ENCODE results near the gene BORCS5.
"Not testable (repeated sequence)": the region's sequence is repeated elsewhere in the genome, so short reads cannot be mapped to it uniquely, and the experiment has no call there.

BORCS5 gene

GRCh38 chr12:12334367-12335040, 22.4 kb upstream of the BORCS5 start:
- H3K27me3 ChIP-seq (ENCODE audit: control insufficient read depth, insufficient read depth, low read length) = no peaks in the 10 kb centered on the region
- no peak overlapping the region for H3K9ac ChIP-seq (ENCODE audit: low read depth, low read length)
- H3K9me3 ChIP-seq (ENCODE audit: control insufficient read depth, insufficient read depth, low read length) = no peaks in the 10 kb centered on the region

GRCh38 chr12:12336049-12336411, 20.8 kb upstream of the BORCS5 start:
- Histone ChIP-seq H3K27me3 (ENCODE audit: control insufficient read depth, insufficient read depth, low read length) (no peaks in the 10 kb centered on the region), H3K9me3 (ENCODE audit: control insufficient read depth, insufficient read depth, low read length) (no peaks in the 10 kb centered on the region), H3K36me3 (ENCODE audit: control insufficient read depth, insufficient read depth, low read length) (no peaks in the 10 kb centered on the region), H3K4me1 (ENCODE audit: control insufficient read depth, insufficient read depth, low read length) (peaks cover 7% of the 10 kb centered on the region), H3K4me3 (ENCODE audit: low read depth, low read length) (no peak overlapping the region), H3K9ac (ENCODE audit: low read depth, low read length) (no peak overlapping the region)

More at GRCh38 chr12:12334367-12335040, 22.4 kb upstream of the BORCS5 start:
- no peaks in the 10 kb centered on the region for H3K36me3 ChIP-seq (ENCODE audit: control insufficient read depth, insufficient read depth, low read length)
- no peak overlapping the region for H3K4me3 ChIP-seq (ENCODE audit: low read depth, low read length)
- peaks cover 7% of the 10 kb centered on the region for H3K4me1 ChIP-seq (ENCODE audit: control insufficient read depth, insufficient read depth, low read length)

- Histone ChIP-seq H3K4me1 (ENCODE audit: control insufficient read depth, insufficient read depth, low read length) (peaks cover 4% of the 10 kb centered on the region), H3K27me3 (ENCODE audit: control insufficient read depth, insufficient read depth, low read length) (no peaks in the 10 kb centered on the region), H3K36me3 (ENCODE audit: control insufficient read depth, insufficient read depth, low read length) (no peaks in the 10 kb centered on the region), H3K9me3 (ENCODE audit: control insufficient read depth, insufficient read depth, low read length) (no peaks in the 10 kb centered on the region), H3K4me3 (ENCODE audit: low read depth, low read length) (no peak overlapping the region), H3K9ac (ENCODE audit: low read depth, low read length) (no peak overlapping the region)
These were observed 20.4 kb upstream of the BORCS5 start for GRCh38 chr12:12336511-12336910.

- H3K27me3 ChIP-seq (ENCODE audit: control insufficient read depth, insufficient read depth, low read length) = no peaks in the 10 kb centered on the region
- no peaks in the 10 kb centered on the region for H3K4me1 ChIP-seq (ENCODE audit: control insufficient read depth, insufficient read depth, low read length)
- H3K9me3 ChIP-seq (ENCODE audit: control insufficient read depth, insufficient read depth, low read length) = no peaks in the 10 kb centered on the region
- no peaks in the 10 kb centered on the region for H3K36me3 ChIP-seq (ENCODE audit: control insufficient read depth, insufficient read depth, low read length)
- H3K9ac ChIP-seq (ENCODE audit: low read depth, low read length) = no peak overlapping the region
- no peak overlapping the region for H3K4me3 ChIP-seq (ENCODE audit: low read depth, low read length)
These were observed 18.2 kb upstream of the BORCS5 start for GRCh38 chr12:12338527-12339168.

GRCh38 chr12:12349711-12350665, 6.9 kb upstream of the BORCS5 start, which contains the start of gene MANSC1:
TSS of gene MANSC1 (minus strand) at chr12:12350242. CDS start at chr12:12343314, 6,928 bp downstream.
- Histone ChIP-seq H3K9ac (ENCODE audit: low read depth, low read length) (peak within 1 kb of the TSS; percentile 37), H3K36me3 (ENCODE audit: control insufficient read depth, insufficient read depth, low read length) (no peaks in the 10 kb centered on the region), H3K27me3 (ENCODE audit: control insufficient read depth, insufficient read depth, low read length) (peaks cover 5% of the 10 kb centered on the region), H3K9me3 (ENCODE audit: control insufficient read depth, insufficient read depth, low read length) (no peaks in the 10 kb centered on the region), H3K4me1 (ENCODE audit: control insufficient read depth, insufficient read depth, low read length) (peaks cover 10% of the 10 kb centered on the region), H3K4me3 (ENCODE audit: low read depth, low read length) (peak within 1 kb of the TSS; percentile 76)

- peaks cover 5% of the 10 kb centered on the region for H3K27me3 ChIP-seq (ENCODE audit: control insufficient read depth, insufficient read depth, low read length)
- H3K4me3 ChIP-seq (ENCODE audit: low read depth, low read length) = peak overlapping the region; percentile 76
- no peaks in the 10 kb centered on the region for H3K36me3 ChIP-seq (ENCODE audit: control insufficient read depth, insufficient read depth, low read length)
- H3K9ac ChIP-seq (ENCODE audit: low read depth, low read length) = no peak overlapping the region
- no peaks in the 10 kb centered on the region for H3K9me3 ChIP-seq (ENCODE audit: control insufficient read depth, insufficient read depth, low read length)
- H3K4me1 ChIP-seq (ENCODE audit: control insufficient read depth, insufficient read depth, low read length) = peaks cover 10% of the 10 kb centered on the region
These were observed 5.9 kb upstream of the BORCS5 start for GRCh38 chr12:12350868-12351463.

- not testable (repeated sequence) for H3K9me3 ChIP-seq (ENCODE audit: control insufficient read depth, insufficient read depth, low read length); H3K9ac ChIP-seq (ENCODE audit: low read depth, low read length); H3K4me3 ChIP-seq (ENCODE audit: low read depth, low read length); H3K36me3 ChIP-seq (ENCODE audit: control insufficient read depth, insufficient read depth, low read length); H3K27me3 ChIP-seq (ENCODE audit: control insufficient read depth, insufficient read depth, low read length)
- peaks cover 10% of the 10 kb centered on the region for H3K4me1 ChIP-seq (ENCODE audit: control insufficient read depth, insufficient read depth, low read length)
These were observed 5.3 kb upstream of the BORCS5 start for GRCh38 chr12:12351468-12352185.

GRCh38 chr12:12353276-12353675, 3.6 kb upstream of the BORCS5 start:
- Histone ChIP-seq H3K27me3 (ENCODE audit: control insufficient read depth, insufficient read depth, low read length) (peaks cover 5% of the 10 kb centered on the region), H3K4me3 (ENCODE audit: low read depth, low read length) (no peak overlapping the region)

GRCh38 chr12:12353807-12354206, 3.1 kb upstream of the BORCS5 start:
- Histone ChIP-seq H3K9me3 (ENCODE audit: control insufficient read depth, insufficient read depth, low read length) (no peaks in the 10 kb centered on the region), H3K4me3 (ENCODE audit: low read depth, low read length) (no peak overlapping the region), H3K9ac (ENCODE audit: low read depth, low read length) (peak overlapping the region; percentile 38), H3K27me3 (ENCODE audit: control insufficient read depth, insufficient read depth, low read length) (peaks cover 5% of the 10 kb centered on the region), H3K4me1 (ENCODE audit: control insufficient read depth, insufficient read depth, low read length) (peaks cover 10% of the 10 kb centered on the region), H3K36me3 (ENCODE audit: control insufficient read depth, insufficient read depth, low read length) (no peaks in the 10 kb centered on the region)

More at GRCh38 chr12:12353276-12353675, 3.6 kb upstream of the BORCS5 start:
- Histone ChIP-seq H3K4me1 (ENCODE audit: control insufficient read depth, insufficient read depth, low read length) (peaks cover 10% of the 10 kb centered on the region), H3K9ac (ENCODE audit: low read depth, low read length) (no peak overlapping the region), H3K36me3 (ENCODE audit: control insufficient read depth, insufficient read depth, low read length) (no peaks in the 10 kb centered on the region), H3K9me3 (ENCODE audit: control insufficient read depth, insufficient read depth, low read length) (no peaks in the 10 kb centered on the region)

GRCh38 chr12:12356467-12356895, 397 bp upstream of the BORCS5 start:
- no peaks in the 10 kb centered on the region for H3K4me1 ChIP-seq (ENCODE audit: control insufficient read depth, insufficient read depth, low read length)
- no peaks in the 10 kb centered on the region for H3K27me3 ChIP-seq (ENCODE audit: control insufficient read depth, insufficient read depth, low read length)
- peak overlapping the region; percentile 83 for H3K4me3 ChIP-seq (ENCODE audit: low read depth, low read length)
- H3K36me3 ChIP-seq (ENCODE audit: control insufficient read depth, insufficient read depth, low read length) = no peaks in the 10 kb centered on the region
- no peaks in the 10 kb centered on the region for H3K9me3 ChIP-seq (ENCODE audit: control insufficient read depth, insufficient read depth, low read length)
- H3K9ac ChIP-seq (ENCODE audit: low read depth, low read length) = no peak overlapping the region

Data from iPS-15b (cell line).